Cardiac muscle cell (in vitro differentiated cells and primary cell): Measurements from ENCODE around the gene KCTD19. TPM values are rescaled to one million over a fixed set of nuclear protein-coding genes. Genes with fewer than 3 reads are reported as not detected.

Source experiments
- DNase-seq, 2 donors: peaks; one replicate each; pipeline versions ENCODE4 v3.0.0 to v3.0.0-alpha.2; 2010 to 2017; ENCODE audit warnings: low read depth in 1 of 2, low spot score in 1 of 2
- H3K27ac ChIP-seq: fragments of 200-600 bp; sonication (generic); 2 replicates; pipeline ENCODE4 v1.5.1; 2016
- H3K27me3 ChIP-seq: fragments of 200-600 bp; sonication (generic); 2 replicates; pipeline ENCODE4 v1.6.0; 2016; ENCODE audit warnings: control low read depth
- H3K36me3 ChIP-seq: fragments of 200-600 bp; sonication (generic); 2 replicates; pipeline ENCODE4 v1.5.1; 2016; ENCODE audit warnings: control low read depth
- H3K4me1 ChIP-seq: fragments of 200-600 bp; sonication (generic); 2 replicates; pipeline ENCODE4 v1.8.1; 2017; ENCODE audit warnings: low read depth, mild to moderate bottlenecking, mixed run types
- H3K4me3 ChIP-seq: fragments of 200-600 bp; sonication (generic); 2 replicates; pipeline ENCODE4 v1.5.1; 2016; ENCODE audit warnings: mild to moderate bottlenecking
- H3K9me3 ChIP-seq: fragments of 200-600 bp; sonication (generic); 2 replicates; pipeline ENCODE4 v1.5.1; 2017; ENCODE audit warnings: low read depth, mild to moderate bottlenecking, control low read depth
- polyA plus RNA-seq: library from polyadenylated mRNA; unstranded; fragments of >200 nt; fragmentation: Nextera tagmentation; extraction: Ambion mirVana; gene quantifications from 2 replicates; pipeline ENCODE4 v1.2.1, GENCODE V29; 2016
- total RNA-seq: library from RNA; depleted of rRNA; stranded (reverse); fragments of >200 nt; gene quantifications from 2 replicates; pipeline ENCODE4 v1.2.3, GENCODE V29; 2016
- TF ChIP-seq, protein P1 (sequence below): IDR thresholded peaks from 2 replicates; pipeline ENCODE4 v1.5.1; 2012; ENCODE audit warnings: low read depth, mild to moderate bottlenecking, low read length

The KCTD19 gene
- total and polyA plus RNA-seq, 2 experiments from 2014 or later: 1.9 TPM; not detected in 1

DNA sequence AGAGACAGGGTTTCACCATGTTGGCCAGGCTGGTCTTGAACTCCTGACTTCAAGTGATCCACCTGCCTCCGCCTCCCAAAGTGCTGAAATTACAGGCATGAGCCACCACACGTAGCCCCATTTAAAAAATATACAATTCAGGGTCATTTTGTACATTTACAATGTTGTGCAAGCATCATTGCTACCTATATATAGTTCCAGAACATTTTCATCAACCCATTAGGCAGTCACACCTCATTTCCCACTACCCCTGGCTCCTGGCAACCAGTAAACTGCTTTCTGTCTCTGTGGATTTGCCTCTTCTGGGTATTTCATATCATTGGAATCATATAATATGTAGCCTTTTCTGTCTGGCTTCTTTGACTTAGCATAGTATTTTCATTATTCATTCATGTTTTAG, 6.8 kb upstream of the KCTD19 start:
- Histone ChIP-seq H3K4me3 (no peak overlapping the region), H3K27ac (no peak overlapping the region), H3K4me1 (no peaks in the 10 kb centered on the region), H3K27me3 (no peaks in the 10 kb centered on the region), H3K36me3 (no peaks in the 10 kb centered on the region), H3K9me3 (no peaks in the 10 kb centered on the region)
- DNase-seq: no peak
- TF ChIP-seq, protein P1, sequence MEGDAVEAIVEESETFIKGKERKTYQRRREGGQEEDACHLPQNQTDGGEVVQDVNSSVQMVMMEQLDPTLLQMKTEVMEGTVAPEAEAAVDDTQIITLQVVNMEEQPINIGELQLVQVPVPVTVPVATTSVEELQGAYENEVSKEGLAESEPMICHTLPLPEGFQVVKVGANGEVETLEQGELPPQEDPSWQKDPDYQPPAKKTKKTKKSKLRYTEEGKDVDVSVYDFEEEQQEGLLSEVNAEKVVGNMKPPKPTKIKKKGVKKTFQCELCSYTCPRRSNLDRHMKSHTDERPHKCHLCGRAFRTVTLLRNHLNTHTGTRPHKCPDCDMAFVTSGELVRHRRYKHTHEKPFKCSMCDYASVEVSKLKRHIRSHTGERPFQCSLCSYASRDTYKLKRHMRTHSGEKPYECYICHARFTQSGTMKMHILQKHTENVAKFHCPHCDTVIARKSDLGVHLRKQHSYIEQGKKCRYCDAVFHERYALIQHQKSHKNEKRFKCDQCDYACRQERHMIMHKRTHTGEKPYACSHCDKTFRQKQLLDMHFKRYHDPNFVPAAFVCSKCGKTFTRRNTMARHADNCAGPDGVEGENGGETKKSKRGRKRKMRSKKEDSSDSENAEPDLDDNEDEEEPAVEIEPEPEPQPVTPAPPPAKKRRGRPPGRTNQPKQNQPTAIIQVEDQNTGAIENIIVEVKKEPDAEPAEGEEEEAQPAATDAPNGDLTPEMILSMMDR: no peak

DNA sequence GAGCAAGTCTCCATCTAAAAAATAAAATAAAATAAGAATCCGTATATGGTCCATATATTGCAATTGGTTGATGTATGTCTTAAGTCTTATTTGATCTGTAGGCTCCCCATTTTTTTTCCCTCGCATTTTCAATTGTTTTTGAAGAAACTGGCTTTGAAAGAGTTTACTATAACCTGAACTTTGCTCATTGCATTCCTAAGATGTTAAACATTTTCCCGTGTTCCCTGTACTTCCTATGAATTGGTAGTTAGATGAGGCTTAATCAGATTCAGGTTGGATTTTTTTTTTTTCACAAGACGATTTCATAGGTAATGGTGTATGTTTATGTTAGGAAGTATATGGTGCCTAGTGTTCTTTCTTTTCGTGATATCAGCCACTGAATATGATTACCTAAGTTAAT, 3.4 kb upstream of the KCTD19 start:
- TF ChIP-seq, protein P1: no peak
- H3K9me3 ChIP-seq: no peaks in the 10 kb centered on the region
- H3K36me3 ChIP-seq: no peaks in the 10 kb centered on the region
- no peak overlapping the region for H3K27ac ChIP-seq
- peaks cover 4% of the 10 kb centered on the region for H3K27me3 ChIP-seq
- no peak overlapping the region for H3K4me3 ChIP-seq
- no peak for DNase-seq
- H3K4me1 ChIP-seq: no peaks in the 10 kb centered on the region

DNA sequence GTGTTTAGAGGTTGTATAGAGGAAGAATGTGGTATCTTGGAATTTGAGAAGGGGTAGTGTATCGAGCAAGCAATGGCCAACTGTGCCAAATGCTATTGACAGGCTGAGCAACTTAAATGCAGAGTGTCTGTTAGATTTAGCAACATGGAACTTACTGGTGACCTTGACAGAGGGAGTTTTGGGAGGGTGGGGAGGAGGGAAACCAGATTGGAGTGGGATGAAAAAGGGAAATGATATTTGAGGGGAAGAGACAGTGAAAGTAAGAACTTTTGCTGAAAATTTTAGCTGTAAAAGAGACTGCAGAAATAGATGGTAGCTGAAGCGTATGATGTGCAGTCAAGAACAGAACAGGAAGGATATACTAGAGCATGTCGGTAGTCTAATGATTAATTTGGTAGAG, 1.2 kb upstream of the KCTD19 start:
- Histone ChIP-seq H3K27ac (no peak overlapping the region), H3K4me1 (no peaks in the 10 kb centered on the region), H3K4me3 (no peak overlapping the region), H3K27me3 (peaks cover 25% of the 10 kb centered on the region), H3K9me3 (no peaks in the 10 kb centered on the region), H3K36me3 (no peaks in the 10 kb centered on the region)
- no peak for DNase-seq
- TF ChIP-seq, protein P1: no peak

DNA sequence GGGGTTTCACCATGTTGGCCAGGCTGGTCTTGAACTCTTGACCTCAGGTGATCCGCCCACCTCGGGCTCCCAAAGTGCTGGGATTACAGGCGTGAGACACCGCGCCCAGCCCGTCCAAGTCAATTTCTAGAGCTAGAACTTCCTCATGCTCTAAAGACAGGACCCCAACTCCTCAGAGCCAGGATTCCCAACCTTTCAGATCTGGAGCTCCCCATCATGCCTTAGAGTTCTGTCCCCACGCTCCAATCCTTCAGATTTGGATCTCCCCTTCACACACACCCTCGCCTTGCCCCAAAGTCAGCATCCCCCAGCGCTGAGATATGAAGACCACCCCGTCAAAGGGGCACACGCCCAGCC, 448 bp downstream of the KCTD19 start:
- Histone ChIP-seq H3K27me3 (peaks cover 42% of the 10 kb centered on the region), H3K4me1 (no peaks in the 10 kb centered on the region), H3K4me3 (peak overlapping the region; percentile 35), H3K9me3 (no peaks in the 10 kb centered on the region), H3K36me3 (no peaks in the 10 kb centered on the region), H3K27ac (no peak overlapping the region)
- TF ChIP-seq, protein P1: no peak
- DNase-seq: no peak

DNA sequence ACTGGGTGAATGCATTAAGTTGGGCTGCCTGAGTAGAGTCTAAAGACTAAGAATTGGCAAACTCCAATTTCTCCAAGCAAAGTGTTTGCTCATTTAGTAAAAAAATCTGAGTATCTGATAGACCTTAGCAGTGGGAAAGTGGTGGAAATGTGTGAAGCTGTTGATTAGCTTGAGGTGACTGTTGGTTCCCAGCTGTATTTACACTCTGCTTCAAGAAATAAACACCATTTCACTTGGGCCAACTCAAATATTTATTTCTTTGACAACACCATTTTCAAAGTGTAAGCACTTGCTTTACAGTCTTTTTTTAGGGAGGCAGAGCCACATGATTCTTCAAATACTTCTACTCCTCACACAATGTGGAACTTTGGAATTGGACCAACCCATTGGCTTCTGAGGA, 8.7 kb downstream of the KCTD19 start:
- DNase-seq: no peak
- H3K27me3 ChIP-seq: peaks cover 49% of the 10 kb centered on the region
- H3K4me1 ChIP-seq: no peaks in the 10 kb centered on the region
- H3K9me3 ChIP-seq: no peaks in the 10 kb centered on the region
- no peak overlapping the region for H3K27ac ChIP-seq
- TF ChIP-seq, protein P1: no peak
- no peak overlapping the region for H3K4me3 ChIP-seq
- no peaks in the 10 kb centered on the region for H3K36me3 ChIP-seq

DNA sequence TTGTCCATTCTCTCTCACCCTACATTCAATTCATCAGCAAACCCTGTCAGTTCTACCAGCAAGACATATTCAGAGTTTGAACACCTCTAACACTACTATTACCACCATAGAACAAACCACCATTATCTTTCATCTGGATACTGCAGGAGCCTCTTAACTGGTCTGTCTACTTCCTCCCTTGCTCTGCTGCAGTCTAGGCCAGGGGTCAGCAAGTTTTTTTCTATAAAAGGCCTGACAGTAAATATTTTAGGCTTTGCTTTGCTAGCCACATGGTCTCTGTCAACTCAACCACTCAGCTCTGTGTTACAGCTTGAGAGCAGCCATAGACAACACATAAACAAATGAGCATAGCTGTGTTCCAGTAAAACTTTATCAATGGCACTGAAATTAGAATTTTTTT, 13.8 kb downstream of the KCTD19 start:
- peak in 1 of 2 donors; percentile 22 for DNase-seq
- H3K27me3 ChIP-seq: peaks cover 17% of the 10 kb centered on the region
- TF ChIP-seq, protein P1: no peak
- H3K4me3 ChIP-seq: no peak overlapping the region
- no peaks in the 10 kb centered on the region for H3K36me3 ChIP-seq
- H3K27ac ChIP-seq: no peak overlapping the region
- no peaks in the 10 kb centered on the region for H3K9me3 ChIP-seq
- H3K4me1 ChIP-seq: no peaks in the 10 kb centered on the region
